Effector memory CD4-positive, alpha-beta T cell (primary cell): ENCODE data around the gene GTSE1.

Source experiments
- DNase-seq, 3 donors: peaks; one replicate each; pipeline ENCODE4 v3.0.0-alpha.2; 2020
- H3K27ac ChIP-seq: 2 replicates; pipeline ENCODE4 v1.7.0; 2013; ENCODE audit warnings: mild to moderate bottlenecking, low read length, moderate library complexity; ENCODE audit not compliant: insufficient read depth, poor library complexity, severe bottlenecking
- H3K27me3 ChIP-seq: replicated peaks from 2 replicates; pipeline ENCODE4 v1.7.0; 2013; ENCODE audit warnings: mild to moderate bottlenecking, low read length; ENCODE audit not compliant: insufficient read depth, control insufficient read depth, poor library complexity, severe bottlenecking
- H3K36me3 ChIP-seq: 2 replicates; pipeline ENCODE4 v1.7.0; 2013; ENCODE audit warnings: mild to moderate bottlenecking, low read length, moderate library complexity; ENCODE audit not compliant: control insufficient read depth, insufficient read depth
- H3K4me1 ChIP-seq: 2 replicates; pipeline ENCODE4 v1.7.0; 2013; ENCODE audit warnings: low read length, mild to moderate bottlenecking; ENCODE audit not compliant: control insufficient read depth, insufficient read depth, poor library complexity, severe bottlenecking
- H3K4me3 ChIP-seq: 2 replicates; pipeline ENCODE4 v1.7.0; 2013; ENCODE audit warnings: low read length, low read depth, mild to moderate bottlenecking; ENCODE audit not compliant: insufficient read depth, poor library complexity, severe bottlenecking
- H3K9me3 ChIP-seq: 2 replicates; pipeline ENCODE4 v1.7.0; 2013; ENCODE audit warnings: mild to moderate bottlenecking, low read length, moderate library complexity; ENCODE audit not compliant: control insufficient read depth

GTSE1 gene

DNA sequence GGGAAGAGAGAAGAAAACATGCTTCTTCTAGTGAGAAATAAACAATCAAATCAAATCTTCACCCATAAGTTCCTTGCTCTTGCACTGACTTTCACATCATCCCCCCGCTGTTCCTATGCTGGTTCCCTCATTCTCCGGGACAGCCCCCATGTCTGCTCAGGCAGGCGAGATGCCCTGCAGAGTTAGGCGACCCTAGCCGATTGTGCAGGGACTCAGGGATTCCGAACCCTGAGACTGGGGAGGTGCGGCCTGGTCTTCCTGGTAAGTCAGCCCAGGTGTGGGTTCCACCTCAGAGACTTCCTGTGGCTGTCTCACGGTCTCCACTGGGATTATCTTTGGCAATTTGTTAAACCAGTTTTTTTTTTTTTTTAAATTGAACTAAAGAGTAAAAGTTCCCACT lies 22.3 kb upstream of the GTSE1 start:
- H3K9me3 ChIP-seq, result no peaks in the 10 kb centered on the region
- H3K36me3 ChIP-seq, result peaks cover 12% of the 10 kb centered on the region
- H3K27me3 ChIP-seq, result no peaks in the 10 kb centered on the region
- H3K27ac ChIP-seq, result no peak overlapping the region
- no peak for DNase-seq
- no peak overlapping the region for H3K4me3 ChIP-seq
- no peaks in the 10 kb centered on the region for H3K4me1 ChIP-seq

DNA sequence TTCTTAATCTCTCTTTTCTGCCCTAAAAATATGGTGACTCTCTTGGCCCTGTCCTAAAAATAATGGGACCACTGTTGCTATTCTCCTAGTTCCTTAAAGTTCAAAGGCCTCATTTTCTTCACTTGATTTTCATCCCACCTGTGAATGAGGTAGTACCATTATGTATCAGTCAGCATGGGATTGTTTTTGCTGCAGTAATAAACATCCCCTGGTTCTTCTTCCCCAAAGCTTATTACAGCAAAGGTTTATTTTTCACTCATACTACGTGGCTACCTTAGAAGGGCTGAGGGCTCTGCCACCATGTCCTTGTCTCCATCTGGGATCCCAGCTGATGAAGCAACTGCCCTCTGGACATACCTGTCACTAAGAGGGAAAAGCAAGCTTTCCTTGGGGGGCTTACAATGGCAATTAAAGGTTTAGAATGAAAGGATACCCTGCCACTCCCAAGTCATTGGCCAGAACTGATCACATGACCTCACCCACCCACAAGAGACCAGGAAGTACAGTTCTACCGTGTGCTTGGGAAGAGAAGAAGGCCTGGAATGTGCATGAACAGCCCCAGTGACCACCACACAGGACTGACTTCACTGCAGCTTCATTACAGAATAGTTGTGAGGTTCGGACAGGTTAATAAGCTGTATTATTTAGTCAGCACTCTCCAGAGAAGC lies 21.1 kb upstream of the GTSE1 start:
- H3K27ac ChIP-seq, result no peak overlapping the region
- H3K36me3 ChIP-seq, result peaks cover 12% of the 10 kb centered on the region
- no peaks in the 10 kb centered on the region for H3K27me3 ChIP-seq
- H3K4me3 ChIP-seq, result no peak overlapping the region
- DNase-seq, result no peak
- no peaks in the 10 kb centered on the region for H3K9me3 ChIP-seq
- H3K4me1 ChIP-seq, result no peaks in the 10 kb centered on the region

DNA sequence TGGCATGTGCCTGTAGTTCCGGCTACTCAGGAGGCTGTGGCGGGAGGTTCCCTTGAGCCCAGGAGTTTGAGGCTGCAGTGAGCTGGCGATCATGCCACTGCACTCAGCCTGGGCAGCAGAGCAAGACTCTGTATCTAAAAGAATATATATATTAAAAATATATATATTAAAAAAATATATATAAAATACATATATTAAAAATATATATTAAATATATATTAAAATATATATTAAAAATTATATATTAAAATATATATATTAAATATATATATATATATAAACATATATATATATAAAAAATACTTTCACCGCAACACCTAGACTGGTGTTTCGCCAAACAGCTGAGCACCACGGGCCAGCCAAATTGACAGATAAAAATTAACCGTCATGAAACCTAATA lies 20.1 kb upstream of the GTSE1 start:
- Histone ChIP-seq H3K27ac (no peak overlapping the region), H3K27me3 (no peaks in the 10 kb centered on the region), H3K4me3 (no peak overlapping the region), H3K9me3 (no peaks in the 10 kb centered on the region), H3K36me3 (peaks cover 12% of the 10 kb centered on the region), H3K4me1 (no peaks in the 10 kb centered on the region)
- no peak for DNase-seq

- no peak for DNase-seq
- H3K4me1 ChIP-seq, result no peaks in the 10 kb centered on the region
- no peak overlapping the region for H3K4me3 ChIP-seq
- H3K27ac ChIP-seq, result no peak overlapping the region
- peaks cover 15% of the 10 kb centered on the region for H3K36me3 ChIP-seq
- H3K9me3 ChIP-seq, result no peaks in the 10 kb centered on the region
- no peaks in the 10 kb centered on the region for H3K27me3 ChIP-seq
Measured at GRCh38 chr22:46278656-46279645, 17.7 kb upstream of the GTSE1 start.

DNA sequence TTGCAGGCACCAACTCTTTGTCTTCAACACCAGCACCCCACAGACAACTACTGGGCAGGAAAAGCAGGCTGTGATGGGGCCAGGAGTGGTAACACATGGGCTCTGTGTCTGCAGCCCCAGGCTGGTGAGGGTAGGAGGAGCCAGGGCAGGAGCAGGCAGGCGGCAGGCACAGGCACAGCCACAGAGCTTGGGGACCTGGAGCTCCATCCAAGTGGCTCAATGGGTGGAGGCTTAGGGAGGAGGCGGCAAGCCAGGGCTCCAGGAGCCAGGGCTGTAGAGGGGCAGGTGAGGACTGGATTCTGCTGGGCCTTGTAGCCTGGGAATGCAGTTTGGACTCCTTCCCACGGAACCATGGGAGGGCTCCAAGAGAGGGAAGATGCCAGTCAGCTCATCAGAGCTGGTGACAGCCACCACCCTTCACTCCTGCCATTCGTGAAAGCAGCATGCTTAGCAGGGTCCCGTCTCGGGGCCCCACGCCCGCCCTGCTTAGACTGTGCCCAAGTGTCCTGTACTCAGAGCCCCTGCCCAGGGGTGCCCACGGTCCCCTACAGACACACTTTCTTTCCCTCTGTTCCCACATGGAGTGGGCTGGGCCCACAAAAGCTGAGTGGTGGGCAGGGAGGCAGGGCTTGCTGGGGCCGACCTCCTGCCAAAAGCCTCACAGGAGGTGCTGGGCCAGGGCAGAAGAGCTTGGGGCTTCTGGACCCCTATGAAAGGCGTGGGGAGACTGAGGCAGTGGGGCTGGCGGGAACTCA lies 16.4 kb upstream of the GTSE1 start:
- DNase-seq, result no peak
- Histone ChIP-seq H3K36me3 (peaks cover 19% of the 10 kb centered on the region), H3K27ac (no peak overlapping the region)

GRCh38 chr22:46280999-46281623 lies 15.6 kb upstream of the GTSE1 start:
- Histone ChIP-seq H3K27me3 (no peaks in the 10 kb centered on the region), H3K27ac (no peak overlapping the region), H3K9me3 (no peaks in the 10 kb centered on the region), H3K36me3 (peaks cover 15% of the 10 kb centered on the region), H3K4me1 (no peaks in the 10 kb centered on the region), H3K4me3 (no peak overlapping the region)
- no peak for DNase-seq

More for the DNA sequence above, 16.4 kb upstream of the GTSE1 start:
- Histone ChIP-seq H3K4me1 (no peaks in the 10 kb centered on the region), H3K27me3 (no peaks in the 10 kb centered on the region), H3K9me3 (no peaks in the 10 kb centered on the region), H3K4me3 (no peak overlapping the region)

DNA sequence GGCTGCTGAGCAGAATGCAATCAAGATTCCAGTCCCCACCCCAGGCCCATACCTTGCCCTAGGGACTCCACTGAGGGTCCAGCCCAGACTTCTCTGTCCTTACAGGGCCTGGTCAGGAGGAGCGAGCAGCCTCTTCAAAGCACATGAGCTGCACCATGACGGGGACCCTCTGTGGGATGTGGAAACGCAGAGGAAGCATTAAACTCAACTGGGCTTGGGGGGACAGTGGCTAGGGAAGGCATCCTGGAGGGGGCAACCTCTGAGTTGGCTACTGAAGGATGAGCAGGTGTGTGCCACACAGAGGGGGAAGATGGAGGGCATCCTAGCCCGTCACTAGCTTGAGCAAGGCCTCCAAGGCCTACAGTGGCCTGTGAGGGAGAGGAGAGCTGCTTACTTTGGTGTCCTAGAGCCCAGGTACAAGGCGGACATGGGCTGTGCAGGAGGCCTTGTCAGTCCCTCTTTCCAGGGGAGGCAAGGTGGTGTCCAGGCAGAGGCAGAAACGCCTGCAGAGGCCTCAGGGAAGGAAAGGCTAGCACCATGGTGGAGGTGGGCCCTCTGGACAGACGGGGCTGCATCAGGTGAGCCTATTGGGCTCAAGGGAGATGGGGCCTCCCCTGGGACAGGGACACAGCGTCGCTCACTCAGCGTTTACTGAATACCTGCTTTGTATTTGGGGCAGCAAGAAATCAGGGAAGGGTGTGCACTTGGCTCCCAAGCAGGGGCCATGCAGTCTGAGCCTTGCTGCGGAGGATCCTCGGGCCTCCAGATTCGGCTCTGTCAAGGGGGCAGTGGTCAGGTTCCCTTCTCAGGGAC lies 14.6 kb upstream of the GTSE1 start:
- no peak overlapping the region for H3K27ac ChIP-seq
- no peaks in the 10 kb centered on the region for H3K4me1 ChIP-seq
- no peaks in the 10 kb centered on the region for H3K27me3 ChIP-seq
- peaks cover 15% of the 10 kb centered on the region for H3K36me3 ChIP-seq
- H3K4me3 ChIP-seq, result no peak overlapping the region
- DNase-seq, result no peak
- no peaks in the 10 kb centered on the region for H3K9me3 ChIP-seq

GRCh38 chr22:46286006-46286405 lies 10.7 kb upstream of the GTSE1 start:
- Histone ChIP-seq H3K27me3 (no peaks in the 10 kb centered on the region), H3K36me3 (peaks cover 10% of the 10 kb centered on the region), H3K27ac (no peak overlapping the region), H3K9me3 (no peaks in the 10 kb centered on the region), H3K4me1 (peaks cover 12% of the 10 kb centered on the region), H3K4me3 (no peak overlapping the region)
- no peak for DNase-seq
